Left renal pelvis (tissue), 4 donors: Measurements from ENCODE around the gene NECAB2. TPM values are rescaled to one million over a fixed set of nuclear protein-coding genes. Genes with fewer than 3 reads are reported as not detected.
"Not testable (repeated sequence)": the region's sequence is repeated elsewhere in the genome, so short reads cannot be mapped to it uniquely, and the experiment has no call there.

ENCODE experiments used
- DNase-seq, 4 donors: peaks; one replicate each; pipeline ENCODE4 v3.0.0-alpha.2; 2013; ENCODE audit warnings: low read depth in 4 of 4, low spot score in 3 of 4
- polyA plus RNA-seq, 4 donors: library from polyadenylated mRNA; unstranded; fragments of 120-200 nt; gene quantifications; one replicate each; pipeline ENCODE4 v1.2.1, GENCODE V29; 2013; ENCODE audit not compliant: insufficient read length in 4 of 4

Gene NECAB2
- polyA plus RNA-seq, 4 donors = 0.97 to 4.4 (median 2.8) TPM

DNA sequence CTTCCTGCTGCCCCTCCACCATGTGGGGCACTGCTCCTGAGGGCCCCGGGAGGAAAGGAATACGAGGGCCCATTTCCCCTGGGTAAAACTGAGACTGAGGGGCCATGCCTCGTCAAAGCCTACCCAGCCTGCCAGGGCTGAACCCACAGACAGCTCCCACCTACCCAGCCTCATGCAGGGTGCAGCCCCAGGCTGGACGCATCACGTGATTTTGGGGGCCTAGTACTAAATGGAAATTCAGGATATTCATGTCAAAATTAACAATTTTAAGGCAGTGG, 18.4 kb upstream of the NECAB2 start:
- DNase-seq = no peak

DNA sequence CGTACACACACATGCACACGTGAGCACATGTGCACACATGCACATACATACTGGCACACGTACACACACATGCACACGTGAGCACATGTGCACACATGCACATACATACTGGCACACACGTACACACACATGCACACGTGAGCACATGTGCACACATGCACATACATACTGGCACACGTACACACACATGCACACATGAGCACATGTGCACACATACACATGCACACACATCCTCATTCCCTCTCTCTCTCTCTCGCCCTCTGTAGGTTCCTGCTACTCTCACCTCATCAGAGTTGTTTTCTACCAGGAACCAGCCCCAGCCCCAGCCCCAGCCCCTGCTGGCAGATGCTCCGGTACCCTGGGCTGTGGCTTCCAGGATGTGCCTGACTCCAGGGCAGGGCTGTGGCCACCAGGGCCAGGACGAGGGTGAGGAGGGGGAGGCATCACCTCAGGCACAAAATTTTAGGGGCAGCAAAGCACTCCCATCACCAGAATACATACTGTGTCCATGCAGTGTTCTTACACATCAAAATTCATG, 17.1 kb upstream of the NECAB2 start:
- not testable (repeated sequence) for DNase-seq

DNA sequence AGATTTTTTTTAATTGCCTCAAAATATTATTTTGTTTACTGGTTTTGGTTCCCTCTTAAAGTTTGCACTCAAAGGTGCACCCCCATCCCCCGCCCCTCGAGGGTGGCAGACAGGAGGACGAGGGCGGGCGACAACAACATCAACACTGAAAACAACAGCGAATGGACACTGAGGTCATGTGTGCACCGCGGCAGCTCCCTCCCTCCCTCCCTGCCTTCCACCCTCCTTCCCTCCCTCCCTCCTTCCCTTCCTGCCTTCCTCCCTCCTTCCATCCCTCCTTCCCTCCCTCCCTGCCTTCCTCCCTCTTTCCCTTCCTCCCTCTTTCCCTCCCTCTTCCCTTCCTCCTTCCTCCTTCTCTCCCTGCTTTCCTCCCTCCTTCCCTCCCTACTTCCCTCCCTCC, 16.5 kb upstream of the NECAB2 start:
- DNase-seq = no peak

DNA sequence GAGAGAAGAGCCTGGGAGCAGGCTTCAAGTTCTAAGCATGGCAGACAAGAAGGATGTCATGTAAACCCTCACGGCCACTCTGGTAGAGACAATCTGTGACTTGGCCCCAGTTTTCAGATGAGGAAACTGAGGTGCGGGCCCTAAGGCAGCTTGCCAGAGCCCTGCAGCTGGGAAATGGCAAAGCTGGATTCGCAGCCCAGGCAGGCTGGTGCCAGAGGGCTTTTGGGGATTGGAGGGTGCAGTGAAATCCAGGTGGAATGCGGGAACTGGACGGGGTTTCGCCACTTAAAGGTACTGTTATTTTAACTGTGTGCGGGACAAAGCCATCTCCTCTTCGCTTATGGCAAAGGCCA, 15.5 kb upstream of the NECAB2 start:
- DNase-seq = no peak

DNA sequence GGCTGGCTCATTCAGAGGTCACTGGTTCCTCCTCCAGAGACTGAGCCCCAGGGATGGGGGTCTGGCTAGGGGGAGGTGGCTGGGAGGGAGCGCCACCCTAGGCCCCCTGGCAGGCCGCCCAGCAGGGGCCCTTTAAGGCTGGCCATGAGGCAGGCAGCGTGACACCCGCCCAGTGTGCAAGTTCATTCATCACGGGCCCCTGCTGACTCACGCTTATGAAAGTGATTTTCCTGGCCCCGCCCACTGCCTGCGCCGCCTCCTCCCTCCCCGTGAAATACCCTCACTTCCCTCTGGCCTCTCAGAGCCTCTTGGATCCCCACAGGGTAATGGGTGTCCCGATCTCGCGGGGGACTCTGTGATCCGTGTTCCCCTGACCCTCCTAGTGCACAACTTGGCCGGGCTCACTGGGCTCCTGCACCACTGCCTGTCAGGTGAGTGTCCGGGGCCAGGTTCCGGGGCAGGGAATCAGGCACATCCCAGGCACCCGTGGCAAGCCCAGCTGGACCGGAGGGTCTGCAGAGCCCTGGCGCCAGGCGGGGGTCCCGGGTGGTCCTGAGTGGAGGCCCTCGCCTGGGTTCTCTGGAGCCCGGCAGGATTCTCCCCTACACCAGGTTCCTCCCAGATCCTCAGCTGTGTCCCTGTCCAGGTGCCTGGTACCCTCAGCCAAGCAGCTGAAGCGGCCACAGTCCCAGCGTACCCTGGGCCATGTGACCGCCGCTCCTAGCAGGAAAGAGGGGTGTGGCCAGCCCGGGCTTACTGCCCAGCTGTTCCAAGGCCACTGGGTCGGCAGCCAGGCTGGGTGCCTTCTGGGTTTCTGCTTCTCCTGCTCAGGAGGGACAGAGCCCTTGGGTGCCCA, 14.9 kb upstream of the NECAB2 start, which contains the start of gene OSGIN1:
OSGIN1 (plus strand) TSS at position 301 of the 856 bp plus-strand sequence. CDS start 4,432 bp downstream, outside the sequence.
- peak in 1 of 4 donors; percentile 51 for DNase-seq

DNA sequence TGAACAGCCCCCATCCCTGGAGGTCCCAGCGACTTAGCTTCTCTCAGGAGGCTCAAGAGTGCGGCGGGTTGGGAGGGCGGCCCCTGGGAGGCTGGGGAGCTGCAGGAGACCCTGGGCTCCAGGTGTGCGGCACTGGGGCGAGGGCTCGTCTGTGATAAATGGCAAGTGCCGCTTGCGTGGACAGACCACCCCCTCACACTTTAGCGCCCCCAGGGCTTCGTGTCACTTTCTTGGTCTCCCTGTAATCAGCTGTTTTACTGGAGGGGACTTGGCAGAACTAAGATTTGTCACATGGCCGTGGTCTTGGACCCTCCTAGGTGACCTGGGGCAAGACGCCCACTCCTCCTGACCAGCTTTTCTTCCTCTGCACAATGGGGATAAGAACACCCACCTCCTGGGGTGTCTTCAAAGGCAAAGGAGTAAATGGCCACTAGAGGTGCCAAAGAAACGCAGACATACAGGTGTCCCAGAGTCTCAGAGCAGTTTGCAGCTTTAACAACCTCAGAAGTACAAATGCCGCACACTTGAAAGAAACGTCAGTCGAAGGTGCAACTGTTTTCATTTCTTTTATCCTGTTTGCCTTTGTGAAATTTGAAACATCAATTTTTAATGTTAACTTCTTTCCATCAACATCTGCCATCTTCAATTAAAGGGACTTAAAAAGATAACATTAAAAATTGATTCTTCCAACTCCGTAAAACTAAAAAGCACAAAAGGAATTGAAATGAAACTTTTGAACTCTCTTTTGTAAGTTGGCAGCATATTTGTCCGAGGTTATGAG, 14.1 kb upstream of the NECAB2 start:
- DNase-seq = no peak

DNA sequence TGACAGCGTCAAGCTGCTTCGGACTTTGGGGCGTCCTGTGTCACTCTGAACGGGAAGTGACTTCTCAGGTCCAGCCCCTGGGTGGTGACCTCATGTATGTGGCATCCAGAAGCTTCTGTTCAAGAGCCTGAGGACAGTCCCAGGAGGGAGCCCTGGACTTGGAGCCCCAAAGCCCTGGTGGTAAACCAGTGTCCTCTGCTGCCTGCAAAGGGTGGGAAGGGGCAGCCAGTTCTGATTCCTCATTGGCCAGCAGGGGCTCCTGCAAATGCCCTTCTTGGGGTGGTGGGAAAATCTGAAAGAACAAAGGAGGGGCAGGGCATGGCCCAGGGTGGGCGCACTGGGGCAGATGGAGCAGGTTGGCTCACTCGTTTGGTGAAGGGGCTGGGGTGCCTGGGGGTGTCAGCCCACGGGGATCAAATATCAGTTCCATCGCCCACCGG, 13.4 kb upstream of the NECAB2 start:
- no peak for DNase-seq

DNA sequence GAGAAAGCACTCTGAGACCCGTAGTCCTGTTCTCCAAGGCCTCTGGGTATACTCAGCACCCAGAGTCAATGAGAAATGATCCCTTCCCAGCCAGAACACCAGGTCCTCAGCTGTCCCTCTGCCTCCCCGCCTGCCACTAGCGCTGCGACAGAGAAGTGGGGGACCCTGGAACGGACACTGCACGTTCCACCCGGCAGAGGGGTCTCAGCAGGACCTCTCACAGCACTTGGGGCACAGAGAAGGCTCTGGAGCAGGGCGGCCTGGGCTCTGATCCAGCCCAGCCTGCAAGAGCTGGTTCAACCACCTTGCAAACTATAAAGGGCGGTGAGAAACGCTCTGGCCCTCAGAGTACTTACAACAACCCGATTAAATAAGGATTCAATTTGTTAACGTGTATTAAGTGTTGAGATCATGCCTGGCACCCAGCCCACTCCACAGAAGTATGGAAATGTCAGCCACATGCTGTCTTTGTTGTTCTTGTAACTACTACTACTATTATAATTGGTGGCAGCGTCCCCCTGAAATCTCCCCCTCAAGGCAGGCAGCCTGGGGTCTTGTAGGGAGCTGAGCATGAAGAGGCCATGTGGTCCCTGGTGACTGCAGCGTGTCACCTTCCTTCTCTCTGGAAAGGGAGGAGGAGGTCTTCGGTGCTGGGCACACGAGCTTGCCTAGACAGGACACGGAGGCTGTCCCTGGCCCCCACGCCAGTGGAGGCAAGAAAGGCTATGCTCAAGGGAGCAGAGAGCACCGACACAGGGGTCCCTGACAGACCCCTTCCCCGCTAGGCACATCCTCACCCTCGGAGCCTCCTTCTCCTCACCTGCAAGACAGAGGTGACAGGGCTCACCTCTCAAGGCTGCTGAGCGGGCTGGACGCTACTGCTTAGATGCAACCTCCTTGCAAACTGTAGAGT, 12.6 kb upstream of the NECAB2 start:
- no peak for DNase-seq

DNA sequence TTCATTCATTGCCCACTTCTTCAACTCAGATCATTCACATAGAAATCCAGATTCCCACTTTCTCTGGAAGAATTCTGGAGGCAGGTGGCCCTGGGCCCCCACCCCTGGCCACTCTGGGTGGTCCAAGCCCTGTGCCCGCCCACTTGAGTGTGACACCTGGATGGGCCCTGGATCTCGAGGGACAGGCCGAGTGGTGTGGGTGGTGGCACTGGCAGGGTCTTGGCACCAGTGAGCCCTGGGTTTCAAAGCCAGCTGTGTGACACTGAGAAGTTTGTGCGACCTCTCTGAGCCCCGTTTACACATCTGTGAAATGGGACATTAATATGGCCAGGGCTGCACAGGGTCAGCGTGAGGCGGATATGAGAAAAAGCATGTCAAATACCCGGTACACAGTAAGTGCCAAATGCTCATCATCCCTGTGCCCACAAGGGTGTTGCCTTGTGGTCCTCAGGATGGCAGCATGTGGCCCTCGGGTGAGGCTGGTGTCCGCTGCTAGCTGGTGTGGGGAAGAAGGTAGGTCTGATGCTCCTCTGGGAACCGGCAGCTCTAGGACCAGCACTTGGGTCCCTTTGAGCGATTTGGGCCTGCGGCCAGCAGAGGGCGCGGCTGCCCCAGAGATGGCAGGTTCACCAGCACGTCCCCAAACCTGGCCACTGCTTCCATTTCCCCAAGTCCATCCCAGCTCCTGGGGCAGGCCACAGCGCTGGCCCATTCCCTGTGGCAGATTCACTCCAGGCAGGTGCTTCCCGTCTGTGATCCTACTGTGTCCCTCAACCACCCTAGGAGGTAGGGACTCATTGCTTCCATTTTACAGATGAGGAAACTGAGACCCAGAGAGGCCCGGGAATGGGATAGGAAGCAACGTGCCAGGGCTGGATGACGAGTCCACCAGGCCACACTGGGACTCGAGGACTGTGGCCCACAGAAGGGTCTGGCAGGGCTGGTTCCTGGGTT, 11.4 kb upstream of the NECAB2 start:
- peak in 2 of 4 donors; percentile 31 to 60 for DNase-seq

DNA sequence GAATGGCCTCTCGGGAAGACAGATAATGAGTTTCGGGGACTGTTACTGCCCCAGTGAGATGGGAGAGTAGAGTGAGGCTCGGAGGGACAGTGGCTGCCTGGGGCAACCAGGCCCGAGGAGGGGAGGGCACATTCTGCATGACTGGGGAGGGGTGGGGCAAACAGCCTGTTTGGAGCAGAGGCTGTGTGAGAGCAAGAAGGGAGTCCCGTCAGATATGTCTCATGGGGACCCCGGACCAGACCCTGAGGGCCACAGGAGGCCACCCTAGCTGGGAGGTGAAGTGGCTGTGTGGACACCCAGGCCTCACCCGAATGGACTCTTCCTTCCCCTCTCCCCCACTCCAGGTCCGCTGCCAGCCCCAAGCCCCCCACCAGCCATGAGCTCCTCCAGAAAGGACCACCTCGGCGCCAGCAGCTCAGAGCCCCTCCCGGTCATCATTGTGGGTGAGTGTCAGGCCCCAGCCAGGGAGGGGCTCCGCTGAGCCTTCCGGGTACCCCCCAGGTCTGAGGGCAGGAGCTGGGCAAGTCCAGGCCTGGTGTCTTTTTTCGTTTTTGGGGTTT, 10.7 kb upstream of the NECAB2 start:
- no peak for DNase-seq

DNA sequence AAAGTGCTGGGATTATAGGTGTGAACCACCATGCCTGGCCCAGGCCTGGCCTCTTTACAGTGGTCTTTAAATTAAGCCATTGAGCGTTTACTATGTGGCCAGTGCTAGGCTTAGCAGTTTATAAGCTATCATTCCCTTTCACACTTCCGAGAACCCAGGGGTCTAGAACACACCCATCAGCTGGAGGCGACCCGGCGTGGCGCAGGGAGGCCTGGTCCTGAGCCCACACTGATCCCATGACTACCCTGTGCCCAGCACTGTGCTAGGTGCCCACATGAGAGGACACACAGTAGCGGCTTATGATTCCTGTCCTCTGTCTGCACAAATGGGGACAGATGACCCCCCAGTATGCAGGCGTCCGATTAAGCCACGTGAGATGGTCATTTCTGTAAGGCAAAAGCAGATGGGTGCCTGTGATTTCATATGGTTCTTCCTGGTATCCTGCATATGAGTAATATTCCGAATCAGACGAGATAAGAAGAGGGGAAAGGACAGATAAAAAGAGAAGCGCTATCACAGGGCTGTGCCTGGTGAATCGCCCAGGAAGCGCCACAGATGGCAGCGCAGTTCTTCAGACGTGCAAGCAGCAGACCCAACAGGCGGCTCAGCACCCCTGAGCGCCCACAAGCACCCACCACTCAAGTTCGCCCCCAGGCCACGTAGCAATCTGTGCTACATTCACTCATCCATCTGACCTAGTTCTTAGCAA, 9.8 kb upstream of the NECAB2 start:
- DNase-seq = no peak

DNA sequence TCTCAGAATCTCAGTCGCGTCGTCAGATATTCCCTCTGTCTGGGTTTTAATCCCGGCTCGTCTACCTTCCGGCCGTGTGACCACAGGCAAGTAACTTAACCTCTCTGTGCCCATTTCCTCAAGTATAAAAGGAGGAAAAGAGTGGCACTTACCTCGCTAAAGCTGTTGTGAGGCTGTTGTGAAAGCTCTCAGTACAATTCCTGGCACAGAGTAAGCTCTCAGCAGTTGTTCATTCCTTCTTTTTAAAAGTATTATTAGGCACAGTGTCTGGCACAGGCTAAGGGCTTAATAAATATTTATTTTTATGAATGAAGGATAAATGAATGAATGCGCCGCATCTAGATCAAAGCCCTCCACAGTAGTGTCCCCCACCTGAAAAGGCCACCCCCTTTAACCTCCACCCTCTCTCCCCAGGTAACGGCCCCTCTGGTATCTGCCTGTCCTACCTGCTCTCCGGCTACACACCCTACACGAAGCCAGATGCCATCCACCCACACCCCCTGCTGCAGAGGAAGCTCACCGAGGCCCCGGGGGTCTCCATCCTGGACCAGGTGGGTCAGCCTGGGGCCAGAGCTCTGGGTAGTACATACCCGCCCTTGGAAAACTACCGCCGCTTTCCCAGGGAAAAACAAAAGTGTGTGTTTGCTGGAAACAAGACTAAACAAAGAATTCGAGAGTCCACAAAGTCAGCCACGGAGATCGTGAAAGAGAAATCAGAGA, 9.0 kb upstream of the NECAB2 start:
- DNase-seq = no peak

DNA sequence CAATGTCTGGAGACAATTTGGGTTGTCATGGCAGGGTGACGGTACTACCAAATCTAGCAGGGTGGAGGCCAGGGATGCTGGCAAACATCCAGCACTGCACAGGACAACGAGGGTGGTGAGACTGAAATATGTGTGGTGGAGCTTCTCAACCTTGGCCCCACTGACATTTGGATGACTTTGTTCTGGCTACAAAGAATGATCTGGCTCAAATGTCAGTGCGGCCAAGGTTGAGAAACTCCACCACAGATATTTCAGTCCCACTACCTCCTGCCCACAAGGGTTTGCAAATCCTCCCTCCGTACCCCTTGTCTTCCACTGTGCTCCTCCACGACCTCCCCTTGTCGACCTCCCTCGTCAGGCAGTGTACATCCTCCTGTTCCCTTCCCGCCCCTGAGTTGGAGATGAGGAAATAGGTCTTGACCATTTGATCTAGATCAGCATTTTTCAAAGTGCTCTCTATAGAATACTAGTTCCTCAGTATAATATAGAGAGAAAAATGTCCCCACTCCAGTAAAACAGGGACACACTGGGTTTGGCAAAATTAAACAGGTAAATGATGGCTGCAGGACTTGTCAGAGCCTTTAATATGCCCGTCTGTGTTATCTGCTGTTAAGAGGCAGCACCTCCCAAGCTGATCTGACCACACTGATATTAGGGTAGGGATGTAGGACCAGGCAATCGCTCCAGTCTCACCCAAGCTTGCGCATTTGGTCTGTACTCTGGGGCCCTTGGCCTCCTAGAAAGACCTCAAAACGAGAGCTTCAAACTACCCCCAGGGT, 8.2 kb upstream of the NECAB2 start:
- no peak for DNase-seq

DNA sequence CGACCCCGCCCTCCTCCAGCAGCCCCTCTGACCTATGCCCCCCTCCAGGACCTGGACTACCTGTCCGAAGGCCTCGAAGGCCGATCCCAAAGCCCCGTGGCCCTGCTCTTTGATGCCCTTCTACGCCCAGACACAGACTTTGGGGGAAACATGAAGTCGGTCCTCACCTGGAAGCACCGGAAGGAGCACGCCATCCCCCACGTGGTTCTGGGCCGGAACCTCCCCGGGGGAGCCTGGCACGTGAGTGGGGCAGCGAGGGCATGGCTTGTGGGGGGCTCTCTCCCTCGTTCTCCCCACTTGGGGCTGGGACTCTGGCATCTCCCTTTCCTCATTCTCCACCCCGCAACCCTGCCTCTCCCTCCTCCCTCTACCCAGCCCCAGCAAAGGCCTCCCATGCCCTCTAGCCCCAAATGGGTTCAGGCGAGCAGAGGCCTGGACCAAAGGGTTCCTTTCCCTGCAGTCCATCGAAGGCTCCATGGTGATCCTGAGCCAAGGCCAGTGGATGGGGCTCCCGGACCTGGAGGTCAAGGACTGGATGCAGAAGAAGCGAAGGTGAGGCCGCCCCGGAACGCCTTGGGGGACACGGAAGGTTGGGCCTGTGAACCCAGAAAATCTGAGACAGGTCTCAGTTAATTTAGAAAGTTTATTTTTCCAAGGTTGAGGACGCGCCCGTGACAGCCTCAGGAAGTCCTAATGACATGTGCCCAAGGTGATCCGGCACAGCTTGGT, 7.4 kb upstream of the NECAB2 start:
- no peak for DNase-seq

DNA sequence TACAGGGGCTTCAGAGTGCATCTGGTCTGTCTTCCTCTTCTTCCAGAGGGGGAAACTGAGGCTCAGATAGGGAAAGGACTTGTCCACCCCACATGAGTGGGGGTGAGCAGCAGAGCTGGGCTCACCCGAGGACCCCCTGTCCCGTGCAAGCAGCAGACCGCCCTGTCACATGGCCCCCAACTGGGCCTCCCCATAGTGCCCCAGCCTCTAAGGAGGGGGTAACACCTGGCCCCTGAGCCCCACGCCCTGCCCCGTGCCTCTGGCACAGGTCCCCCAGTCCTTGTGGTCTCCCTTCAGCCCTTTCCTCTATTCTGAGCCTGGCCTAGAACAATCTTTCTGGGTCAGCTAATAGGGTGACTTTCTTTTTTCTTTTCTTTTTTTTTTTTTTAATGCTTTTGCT, 6.5 kb upstream of the NECAB2 start:
- no peak for DNase-seq

DNA sequence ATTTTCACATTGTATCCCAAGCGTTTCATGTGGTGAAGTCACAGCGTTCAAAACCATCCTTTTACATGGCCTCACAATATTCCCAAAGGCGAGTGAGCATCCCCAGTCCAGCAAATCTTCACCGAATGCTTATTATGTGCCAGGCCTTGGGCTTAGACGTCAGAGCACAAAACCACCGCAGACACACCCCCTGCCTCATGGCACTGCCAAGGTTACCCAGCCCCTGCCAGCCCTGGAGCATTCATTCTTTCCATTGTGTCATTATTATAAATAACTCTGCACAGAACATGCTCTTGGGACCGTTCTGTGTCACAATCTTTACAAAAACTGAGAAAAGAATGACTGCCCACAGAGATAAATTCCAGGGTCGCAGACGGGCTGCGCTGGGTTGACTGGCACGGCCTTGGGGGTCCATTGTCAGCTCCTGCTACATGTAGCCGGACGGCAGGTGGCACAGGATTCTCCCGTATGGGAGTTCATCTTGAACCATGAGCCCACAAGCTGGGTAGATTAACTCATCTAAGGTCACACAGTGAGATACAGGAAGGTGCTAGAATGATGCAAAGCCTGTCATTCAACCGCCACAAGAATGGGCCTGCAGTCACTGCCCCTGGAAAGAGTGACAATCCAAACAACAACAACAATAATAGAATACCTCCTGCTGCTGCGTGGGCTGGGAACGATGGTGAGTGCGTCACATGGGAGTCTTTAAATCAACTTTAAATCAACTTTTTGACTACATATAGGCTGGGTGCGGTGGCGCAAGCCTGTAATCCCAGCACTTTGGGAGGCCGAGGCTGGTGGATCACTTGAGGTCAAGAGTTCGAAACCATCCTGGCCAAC, 4.5 kb upstream of the NECAB2 start:
- no peak for DNase-seq
